HEK293T (cell line): ENCODE results near the gene FCGR3A.
"Not testable (repeated sequence)": the region's sequence is repeated elsewhere in the genome, so short reads cannot be mapped to it uniquely, and the experiment has no call there.

Source experiments
- ARNT ChIP-seq: fragments of 450-650 bp; IDR thresholded peaks from 2 replicates; pipeline ENCODE4 v1.6.1; 2017; ENCODE audit warnings: mild to moderate bottlenecking
- BHLHE40 ChIP-seq: fragments of 450-650 bp; IDR thresholded peaks from 2 replicates; pipeline ENCODE4 v1.6.1; 2016; ENCODE audit warnings: mild to moderate bottlenecking, moderate library complexity, borderline replicate concordance
- CTBP1 ChIP-seq: fragments of 450-650 bp; IDR thresholded peaks from 2 replicates; pipeline ENCODE4 v1.6.1; 2016; ENCODE audit warnings: borderline replicate concordance
- ELF4 ChIP-seq: fragments of 450-650 bp; IDR thresholded peaks from 2 replicates; pipeline ENCODE4 v1.6.1; 2017; ENCODE audit warnings: antibody characterized with exemption
- FOXA1 ChIP-seq: fragments of 450-650 bp; IDR thresholded peaks from 2 replicates; pipeline ENCODE4 v1.6.1; 2016; ENCODE audit warnings: mild to moderate bottlenecking
- FOXK2 ChIP-seq: fragments of 450-650 bp; IDR thresholded peaks from 2 replicates; pipeline ENCODE4 v1.6.1; 2016; ENCODE audit warnings: mild to moderate bottlenecking
- FOXM1 ChIP-seq: fragments of 450-650 bp; IDR thresholded peaks from 2 replicates; pipeline ENCODE4 v1.6.1; 2017; ENCODE audit warnings: mild to moderate bottlenecking, borderline replicate concordance
- HDGF ChIP-seq: fragments of 450-650 bp; IDR thresholded peaks from 2 replicates; pipeline ENCODE4 v1.6.1; 2017; ENCODE audit warnings: antibody characterized with exemption, borderline replicate concordance
- L3MBTL2 ChIP-seq: fragments of 450-650 bp; conservative IDR thresholded peaks from 2 replicates; pipeline ENCODE4 v1.6.1; 2016; ENCODE audit warnings: mild to moderate bottlenecking
- NFRKB ChIP-seq: fragments of 450-650 bp; IDR thresholded peaks from 2 replicates; pipeline ENCODE4 v1.6.1; 2016; ENCODE audit warnings: mild to moderate bottlenecking, moderate library complexity
- SP1 ChIP-seq: fragments of 450-650 bp; IDR thresholded peaks from 2 replicates; pipeline ENCODE4 v1.6.1; 2017
- SUZ12 ChIP-seq: fragments of 450-650 bp; IDR thresholded peaks from 2 replicates; pipeline ENCODE4 v1.6.1; 2016; ENCODE audit warnings: mild to moderate bottlenecking
- TARDBP ChIP-seq: fragments of 450-650 bp; IDR thresholded peaks from 2 replicates; pipeline ENCODE4 v1.6.1; 2016

- not testable (repeated sequence) for TF ChIP-seq FOXM1, L3MBTL2, FOXK2, ELF4, SP1, HDGF, BHLHE40, SUZ12, TARDBP, CTBP1, FOXA1, ARNT, NFRKB
Observed at GRCh38 chr1:161595173-161595572, 45.6 kb upstream of the FCGR3A start.
